HUDEP-2 (cell line): ENCODE results near the gene KIRREL3.

Experiments used
- DNase-seq, 76 experiments: peaks; one replicate each; lab custom pipeline; 2025; ENCODE audit not compliant: unreplicated experiment in 76 of 76; lab: John Stamatoyannopoulos, UW

KIRREL3 gene

GRCh38 chr11:126501641-126502040 lies 498.9 kb downstream of the KIRREL3 start:
- no peak for DNase-seq

- DNase-seq: no peak
These were observed 499.6 kb downstream of the KIRREL3 start for GRCh38 chr11:126500981-126501380.

GRCh38 chr11:126499131-126499752 lies 501.3 kb downstream of the KIRREL3 start:
- no peak for DNase-seq

GRCh38 chr11:126498281-126498680 lies 502.3 kb downstream of the KIRREL3 start:
- no peak for DNase-seq

GRCh38 chr11:126497581-126498122 lies 502.9 kb downstream of the KIRREL3 start:
- DNase-seq: no peak

- no peak for DNase-seq
These were observed 503.8 kb downstream of the KIRREL3 start for GRCh38 chr11:126496576-126497337.

GRCh38 chr11:126495281-126496220 lies 505.0 kb downstream of the KIRREL3 start:
- DNase-seq: no peak

GRCh38 chr11:126494831-126495230 lies 505.7 kb downstream of the KIRREL3 start:
- DNase-seq: no peak

- DNase-seq: no peak
These were observed 508.1 kb downstream of the KIRREL3 start for GRCh38 chr11:126492331-126493082.

- no peak for DNase-seq
These were observed 509.5 kb downstream of the KIRREL3 start for GRCh38 chr11:126491092-126491491.

GRCh38 chr11:126489836-126490660 lies 510.5 kb downstream of the KIRREL3 start:
- no peak for DNase-seq

GRCh38 chr11:126488591-126489370 lies 511.8 kb downstream of the KIRREL3 start:
- DNase-seq: no peak

- DNase-seq: no peak
These were observed 512.9 kb downstream of the KIRREL3 start for GRCh38 chr11:126487711-126488110.

- no peak for DNase-seq
These were observed 514.5 kb downstream of the KIRREL3 start for GRCh38 chr11:126485986-126486635.

- DNase-seq: no peak
These were observed 515.4 kb downstream of the KIRREL3 start for GRCh38 chr11:126485021-126485792.

GRCh38 chr11:126484266-126484665 lies 516.3 kb downstream of the KIRREL3 start:
- DNase-seq: no peak

GRCh38 chr11:126483621-126484195 lies 516.9 kb downstream of the KIRREL3 start:
- DNase-seq: no peak
